RWPE2 (cell line): ENCODE measurements around the gene KPNB1.

ENCODE experiments used
- ATAC-seq: fragments of 200-7000 bp; cut with Tn5 transposase; 3 replicates; pipeline ENCODE4 v1.9.1; 2021; ENCODE audit warnings: low read depth
- DNase-seq: peaks from one replicate; pipeline ENCODE4 v3.0.0-alpha.2; 2020; ENCODE audit warnings: low spot score
- H3K27ac ChIP-seq: fragments of 450-650 bp; 2 replicates; pipeline ENCODE4 v1.5.1; 2017; ENCODE audit warnings: mild to moderate bottlenecking; ENCODE audit not compliant: poor library complexity, severe bottlenecking
- H3K27me3 ChIP-seq: fragments of 250-450 bp; sonication (Bioruptor Pico); 2 replicates; pipeline ENCODE4 v1.5.1; 2021; ENCODE audit warnings: mild to moderate bottlenecking, moderate library complexity; ENCODE audit not compliant: insufficient read depth, poor library complexity, severe bottlenecking
- H3K36me3 ChIP-seq: fragments of 250-450 bp; sonication (Bioruptor Pico); 2 replicates; pipeline ENCODE4 v1.5.1; 2020; ENCODE audit warnings: low read depth, mild to moderate bottlenecking, moderate library complexity
- H3K4me1 ChIP-seq: fragments of 250-450 bp; sonication (Bioruptor Pico); 2 replicates; pipeline ENCODE4 v1.5.1; 2021; ENCODE audit warnings: mild to moderate bottlenecking, moderate library complexity; ENCODE audit not compliant: insufficient read depth, poor library complexity, severe bottlenecking
- H3K4me3 ChIP-seq: fragments of 250-450 bp; sonication (Bioruptor Pico); 2 replicates; pipeline ENCODE4 v1.5.1; 2021; ENCODE audit warnings: mild to moderate bottlenecking, moderate library complexity; ENCODE audit not compliant: severe bottlenecking
- H3K9me3 ChIP-seq: fragments of 250-450 bp; sonication (Bioruptor Pico); 2 replicates; pipeline ENCODE4 v1.5.1; 2021; ENCODE audit warnings: mild to moderate bottlenecking, moderate library complexity; ENCODE audit not compliant: severe bottlenecking
- CTCF ChIP-seq: fragments of 450-650 bp; IDR thresholded peaks from one replicate; pipeline ENCODE4 v1.5.1; 2017; ENCODE audit warnings: mild to moderate bottlenecking, moderate library complexity; ENCODE audit not compliant: poor library complexity, severe bottlenecking

Gene KPNB1

GRCh38 chr17:47705536-47706530 is 56.1 kb downstream of the KPNB1 start:
- no peaks in the 10 kb centered on the region for H3K9me3 ChIP-seq
- no peaks in the 10 kb centered on the region for H3K27me3 ChIP-seq
- no peaks in the 10 kb centered on the region for H3K36me3 ChIP-seq
- DNase-seq (no peak), ATAC-seq (no peak)
- H3K4me1 ChIP-seq, result no peaks in the 10 kb centered on the region
- no peak overlapping the region for H3K4me3 ChIP-seq
- TF ChIP-seq CTCF, result no peak
- H3K27ac ChIP-seq, result no peak overlapping the region

- H3K27me3 ChIP-seq, result no peaks in the 10 kb centered on the region
- TF ChIP-seq CTCF, result no peak
- no peak for ATAC-seq
- no peak for DNase-seq
- H3K27ac ChIP-seq, result no peak overlapping the region
- no peaks in the 10 kb centered on the region for H3K36me3 ChIP-seq
- H3K9me3 ChIP-seq, result no peaks in the 10 kb centered on the region
- H3K4me3 ChIP-seq, result no peak overlapping the region
- H3K4me1 ChIP-seq, result no peaks in the 10 kb centered on the region
Observed at GRCh38 chr17:47707056-47707804, 57.5 kb downstream of the KPNB1 start.

DNA sequence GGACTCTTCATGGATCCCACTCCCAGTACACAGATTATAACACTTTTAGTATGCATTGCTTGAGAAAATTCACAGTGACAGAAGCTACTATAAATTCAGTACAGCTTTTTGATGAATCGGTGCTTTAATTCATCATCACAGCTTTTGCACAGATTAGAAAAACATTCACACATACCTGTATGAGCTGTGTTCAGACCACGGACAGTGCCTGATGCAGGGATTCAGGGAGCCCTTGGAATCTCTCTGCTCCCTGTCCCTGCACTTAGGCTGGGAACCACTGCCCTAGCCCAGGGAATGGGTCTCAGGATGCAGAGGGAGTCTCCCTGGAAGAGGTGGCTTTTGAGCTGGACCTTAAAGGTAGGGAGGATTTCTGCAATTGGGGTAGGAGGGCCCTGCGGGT is 58.2 kb downstream of the KPNB1 start:
- H3K27me3 ChIP-seq, result no peaks in the 10 kb centered on the region
- no peak for TF ChIP-seq CTCF
- no peak overlapping the region for H3K4me3 ChIP-seq
- no peaks in the 10 kb centered on the region for H3K36me3 ChIP-seq
- DNase-seq, result no peak
- H3K9me3 ChIP-seq, result no peaks in the 10 kb centered on the region
- H3K4me1 ChIP-seq, result no peaks in the 10 kb centered on the region
- ATAC-seq, result no peak
- H3K27ac ChIP-seq, result no peak overlapping the region

DNA sequence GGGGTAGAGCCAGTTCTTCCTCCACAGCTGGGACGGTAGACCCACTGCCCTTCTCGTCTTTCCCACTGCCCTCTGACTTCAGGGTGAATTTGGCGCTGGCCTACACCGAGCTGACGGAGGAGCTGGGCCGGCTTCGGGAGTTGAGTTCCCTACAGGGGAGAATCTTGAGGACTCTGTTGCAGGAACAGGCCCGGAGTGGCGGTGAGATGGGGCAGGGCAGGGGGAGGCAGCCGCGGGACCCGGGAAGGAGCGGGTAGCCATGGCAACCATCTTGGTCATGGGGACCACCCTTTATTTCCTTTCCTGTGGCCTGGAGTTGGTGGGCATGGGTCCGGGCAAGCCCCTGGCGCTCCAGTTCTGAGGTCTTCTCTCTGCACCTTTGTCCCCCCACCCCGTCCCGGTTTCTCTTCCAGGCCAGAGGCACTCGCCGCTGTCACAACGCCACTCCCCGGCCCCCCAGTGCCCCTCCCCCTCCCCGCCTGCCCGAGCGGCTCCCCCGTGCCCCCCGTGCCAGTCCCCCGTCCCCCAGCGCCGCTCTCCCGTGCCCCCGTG is 58.7 kb downstream of the KPNB1 start:
- Histone ChIP-seq H3K36me3 (no peaks in the 10 kb centered on the region), H3K4me3 (no peak overlapping the region), H3K4me1 (no peaks in the 10 kb centered on the region), H3K9me3 (no peaks in the 10 kb centered on the region), H3K27me3 (peaks cover 2% of the 10 kb centered on the region), H3K27ac (no peak overlapping the region)
- no peak for TF ChIP-seq CTCF
- no peak for ATAC-seq
- DNase-seq, result no peak
